Lung (tissue), 12 donors: Measurements from ENCODE around the gene TNFAIP8. TPM values are rescaled to one million over a fixed set of nuclear protein-coding genes. Genes with fewer than 3 reads are reported as not detected.

ENCODE experiments used
- ATAC-seq: fragments of 200-7000 bp; cut with Tn5 transposase; one replicate; pipeline ENCODE4 v1.9.1; 2020; ENCODE audit warnings: moderate number of reproducible peaks; ENCODE audit not compliant: insufficient read depth, low FRiP score
- DNase-seq, 3 donors: peaks; one replicate each; pipeline ENCODE4 v3.0.0-alpha.2; 2013 to 2017
- H3K27ac ChIP-seq, 2 donors: one replicate each; pipeline ENCODE4 v1.5.1; 2013; ENCODE audit warnings: mild to moderate bottlenecking in 2 of 2, moderate library complexity in 2 of 2, control low read depth in 1 of 2, inconsistent platforms in 1 of 2, low read depth in 1 of 2, low read length in 1 of 2
- H3K27me3 ChIP-seq, 3 donors: one replicate each; pipeline ENCODE4 v1.5.1; 2013; ENCODE audit warnings: low read length in 2 of 3; ENCODE audit not compliant: control insufficient read depth in 3 of 3, insufficient read depth in 3 of 3
- H3K36me3 ChIP-seq, 4 donors: one replicate each; pipeline ENCODE4 v1.5.1; 2013; ENCODE audit warnings: low read length in 4 of 4, mild to moderate bottlenecking in 1 of 4, moderate library complexity in 1 of 4; ENCODE audit not compliant: control insufficient read depth in 4 of 4, insufficient read depth in 4 of 4
- H3K4me1 ChIP-seq, 5 donors: one replicate each; pipeline ENCODE4 v1.5.1; 2013; ENCODE audit warnings: low read length in 5 of 5, mild to moderate bottlenecking in 2 of 5, moderate library complexity in 1 of 5; ENCODE audit not compliant: control insufficient read depth in 5 of 5, insufficient read depth in 5 of 5
- H3K4me3 ChIP-seq: one replicate; pipeline ENCODE4 v1.5.1; 2013; ENCODE audit warnings: mild to moderate bottlenecking, control low read depth, moderate library complexity
- H3K9ac ChIP-seq, 2 donors: one replicate each; pipeline ENCODE4 v1.5.1; 2013; ENCODE audit warnings: low read length in 2 of 2, control low read depth in 1 of 2; ENCODE audit not compliant: insufficient read depth in 1 of 2
- H3K9me3 ChIP-seq, 4 donors: one replicate each; pipeline ENCODE4 v1.5.1; 2013; ENCODE audit warnings: low read length in 3 of 4, mild to moderate bottlenecking in 1 of 4, moderate library complexity in 1 of 4; ENCODE audit not compliant: control insufficient read depth in 4 of 4, insufficient read depth in 3 of 4
- CTCF ChIP-seq: IDR thresholded peaks from 2 replicates; pipeline ENCODE4 v1.5.1; 2012; ENCODE audit warnings: mild to moderate bottlenecking; ENCODE audit errors: control extremely low read depth, extremely low read depth
- WGBS, 2 donors: extraction: QIAGEN DNeasy Blood & Tissue Kit; methylation state at CpG; one replicate each; pipeline ENCODE4 v1.1.7; 2013; 5-methylcytosine and 5-hydroxymethylcytosine counted together
- polyA plus RNA-seq, 2 donors: library from polyadenylated mRNA; stranded (reverse); fragments of 200-250 nt; gene quantifications; one replicate each; pipeline ENCODE4 v1.2.1, GENCODE V29; 2013
- total RNA-seq, 2 donors: library from RNA; depleted of rRNA in 1 of 2; stranded (reverse); fragments of >200 nt in 1 of 2; gene quantifications; one replicate each; pipeline ENCODE4 v1.2.1, GENCODE V29; 2014 to 2021
- donor health status: control.
- donor health status: control.
- donor health status: Bipolar disorder and iron deficiency.
- donor health status: healthy.
- donor health status: DM: yes; HTN: yes; CAD: no.

The TNFAIP8 gene
- total and polyA plus RNA-seq, 4 donors: 11.5 to 58.9 (median 35.6) TPM

- ATAC-seq: no peak
Observed at GRCh38 chr5:119321569-119322311, 34.1 kb upstream of the TNFAIP8 start.

GRCh38 chr5:119322312-119322947 lies 33.4 kb upstream of the TNFAIP8 start:
- Histone ChIP-seq H3K4me3 (no peak overlapping the region), H3K36me3 (no peaks in the 10 kb centered on the region), H3K4me1 (peaks cover 0 to 7% (median 0%) of the 10 kb centered on the region in 5 donors), H3K27ac (no peak overlapping the region), H3K9me3 (no peaks in the 10 kb centered on the region), H3K27me3 (no peaks in the 10 kb centered on the region), H3K9ac (no peak overlapping the region)
- ATAC-seq: no peak
- no peak for DNase-seq
- 73 to 77% methylated on average over 7 of the region's 7 CpGs for WGBS, 2 donors
- TF ChIP-seq CTCF: no peak

More at GRCh38 chr5:119321569-119322311, 34.1 kb upstream of the TNFAIP8 start:
- no peak for TF ChIP-seq CTCF
- Histone ChIP-seq H3K27me3 (no peaks in the 10 kb centered on the region), H3K36me3 (no peaks in the 10 kb centered on the region), H3K4me1 (peaks cover 0 to 7% (median 0%) of the 10 kb centered on the region in 5 donors), H3K9ac (no peak overlapping the region), H3K9me3 (no peaks in the 10 kb centered on the region), H3K27ac (no peak overlapping the region), H3K4me3 (no peak overlapping the region)
- WGBS, 2 donors: 64 to 83% methylated on average over 6 of the region's 6 CpGs
- DNase-seq: no peak

DNA sequence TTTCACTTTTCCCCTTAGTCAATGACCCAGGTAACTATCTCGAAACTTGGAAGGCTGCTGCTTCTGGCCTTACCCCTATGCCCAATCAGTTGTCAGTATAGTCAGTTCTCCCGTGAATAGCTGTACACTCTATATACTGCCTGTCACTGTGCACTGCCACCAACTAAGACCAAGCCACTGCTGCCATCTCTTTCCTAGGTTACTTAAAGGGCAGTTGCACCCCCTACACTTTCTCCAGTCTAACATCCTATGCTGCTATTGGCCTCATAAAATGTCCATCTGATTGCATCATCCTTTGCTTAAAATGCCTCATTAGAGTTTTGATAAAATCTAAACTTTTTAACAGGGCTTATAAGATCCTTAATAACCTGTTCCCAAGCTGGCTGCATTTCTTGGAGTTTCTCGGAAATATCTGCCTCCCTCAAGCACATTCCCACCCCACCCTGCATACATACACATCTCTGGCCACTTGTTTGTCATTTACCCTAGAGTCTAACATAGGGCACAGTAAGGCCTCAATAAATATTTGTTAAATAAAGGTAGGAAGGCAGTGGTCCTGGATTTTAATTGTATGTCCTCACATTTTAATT lies 32.8 kb upstream of the TNFAIP8 start:
- TF ChIP-seq CTCF: no peak
- 77 to 89% methylated on average over 3 of the region's 3 CpGs for WGBS, 2 donors
- Histone ChIP-seq H3K4me1 (peaks cover 0 to 7% (median 0%) of the 10 kb centered on the region in 5 donors), H3K9ac (no peak overlapping the region), H3K36me3 (no peaks in the 10 kb centered on the region), H3K27me3 (no peaks in the 10 kb centered on the region), H3K9me3 (no peaks in the 10 kb centered on the region), H3K27ac (no peak overlapping the region), H3K4me3 (no peak overlapping the region)
- no peak for DNase-seq
- no peak for ATAC-seq
